Nucleus accumbens (tissue), 56 donors: Measurements from ENCODE around the gene LMLN.
"Not testable (repeated sequence)": the region's sequence is repeated elsewhere in the genome, so short reads cannot be mapped to it uniquely, and the experiment has no call there.

Source experiments
- DNase-seq, 56 donors: peaks; one replicate each; lab custom pipeline; 2025; lab: John Stamatoyannopoulos, UW

Gene LMLN, protein sequence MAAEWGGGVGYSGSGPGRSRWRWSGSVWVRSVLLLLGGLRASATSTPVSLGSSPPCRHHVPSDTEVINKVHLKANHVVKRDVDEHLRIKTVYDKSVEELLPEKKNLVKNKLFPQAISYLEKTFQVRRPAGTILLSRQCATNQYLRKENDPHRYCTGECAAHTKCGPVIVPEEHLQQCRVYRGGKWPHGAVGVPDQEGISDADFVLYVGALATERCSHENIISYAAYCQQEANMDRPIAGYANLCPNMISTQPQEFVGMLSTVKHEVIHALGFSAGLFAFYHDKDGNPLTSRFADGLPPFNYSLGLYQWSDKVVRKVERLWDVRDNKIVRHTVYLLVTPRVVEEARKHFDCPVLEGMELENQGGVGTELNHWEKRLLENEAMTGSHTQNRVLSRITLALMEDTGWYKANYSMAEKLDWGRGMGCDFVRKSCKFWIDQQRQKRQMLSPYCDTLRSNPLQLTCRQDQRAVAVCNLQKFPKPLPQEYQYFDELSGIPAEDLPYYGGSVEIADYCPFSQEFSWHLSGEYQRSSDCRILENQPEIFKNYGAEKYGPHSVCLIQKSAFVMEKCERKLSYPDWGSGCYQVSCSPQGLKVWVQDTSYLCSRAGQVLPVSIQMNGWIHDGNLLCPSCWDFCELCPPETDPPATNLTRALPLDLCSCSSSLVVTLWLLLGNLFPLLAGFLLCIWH

DNA sequence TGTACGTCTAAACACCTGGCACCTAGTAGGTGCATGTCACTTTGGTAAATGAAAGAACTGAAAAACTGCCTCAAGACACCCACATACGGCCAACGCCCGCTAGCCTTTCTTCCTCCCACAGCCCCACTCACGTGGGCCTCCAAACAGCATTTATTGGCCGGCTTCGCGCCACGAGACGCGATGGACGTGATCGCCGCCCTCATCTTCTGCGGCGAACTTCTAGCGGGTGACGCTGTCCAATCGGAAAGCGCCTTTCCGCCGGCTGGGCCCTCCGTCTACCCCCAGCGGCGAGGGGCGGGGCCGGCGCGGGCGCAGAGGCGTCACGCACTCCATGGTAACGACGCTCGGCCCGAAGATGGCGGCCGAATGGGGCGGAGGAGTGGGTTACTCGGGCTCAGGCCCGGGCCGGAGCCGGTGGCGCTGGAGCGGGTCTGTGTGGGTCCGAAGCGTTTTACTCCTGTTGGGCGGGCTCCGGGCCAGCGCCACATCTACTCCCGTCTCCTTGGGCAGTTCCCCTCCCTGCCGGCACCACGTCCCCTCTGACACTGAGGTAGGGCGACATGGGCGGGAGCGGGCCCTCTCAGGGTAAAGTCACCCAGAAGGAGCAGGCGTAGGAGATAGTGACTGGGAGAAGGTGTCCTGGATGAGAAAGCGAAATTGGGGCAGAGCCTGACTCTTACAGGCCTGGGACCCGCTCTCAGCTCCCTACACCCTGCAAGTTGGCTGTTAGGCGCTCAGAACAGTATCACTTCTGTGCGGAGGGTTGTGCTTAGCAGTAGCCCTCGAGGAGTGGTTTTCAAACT is at the start of gene LMLN:
Gene LMLN, plus strand, starts transcription at position 327 of the 803 bp plus-strand sequence. Its CDS starts 29 bp downstream, at position 356.
- DNase-seq: peak; percentile 52 to 98 (median 92)

DNA sequence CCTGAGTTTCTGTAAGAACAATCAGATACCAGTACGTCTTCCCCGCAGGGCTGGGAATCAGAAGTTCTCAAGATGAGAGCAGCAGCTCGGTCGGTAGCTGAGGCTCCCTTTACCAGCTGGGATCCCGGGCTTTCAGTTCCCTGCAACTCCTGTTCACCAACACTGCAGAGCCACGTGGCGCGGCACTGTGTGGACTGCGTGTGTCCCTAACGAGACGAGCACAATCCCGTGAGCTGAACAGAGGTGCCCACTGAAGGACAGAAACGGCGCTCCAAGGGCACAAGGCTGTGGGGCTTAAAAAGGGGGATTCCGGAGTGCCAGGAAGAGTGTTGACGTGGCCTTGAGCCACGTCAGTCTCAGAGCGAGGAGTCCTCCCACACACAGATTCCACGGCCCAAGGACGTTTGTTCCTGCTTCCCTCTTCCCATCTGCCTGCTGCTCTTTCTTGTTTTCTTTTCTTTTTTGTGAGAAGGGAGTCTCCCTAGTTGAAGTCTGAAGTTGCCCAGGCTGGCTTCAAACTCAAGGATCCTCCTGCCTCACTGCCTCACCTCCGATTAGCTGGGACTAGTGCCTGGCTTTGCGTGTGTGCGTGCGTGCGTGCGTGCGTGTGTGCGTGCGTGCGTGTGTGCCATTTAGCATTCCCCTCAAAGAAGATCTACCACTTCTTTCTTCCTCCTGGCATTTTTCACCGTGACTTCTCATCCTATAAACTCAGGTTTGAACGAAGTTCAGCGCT is 47.1 kb upstream of the LMLN start:
- peak in 4 of 56 donors; percentile 2 to 9 (median 6) for DNase-seq

DNA sequence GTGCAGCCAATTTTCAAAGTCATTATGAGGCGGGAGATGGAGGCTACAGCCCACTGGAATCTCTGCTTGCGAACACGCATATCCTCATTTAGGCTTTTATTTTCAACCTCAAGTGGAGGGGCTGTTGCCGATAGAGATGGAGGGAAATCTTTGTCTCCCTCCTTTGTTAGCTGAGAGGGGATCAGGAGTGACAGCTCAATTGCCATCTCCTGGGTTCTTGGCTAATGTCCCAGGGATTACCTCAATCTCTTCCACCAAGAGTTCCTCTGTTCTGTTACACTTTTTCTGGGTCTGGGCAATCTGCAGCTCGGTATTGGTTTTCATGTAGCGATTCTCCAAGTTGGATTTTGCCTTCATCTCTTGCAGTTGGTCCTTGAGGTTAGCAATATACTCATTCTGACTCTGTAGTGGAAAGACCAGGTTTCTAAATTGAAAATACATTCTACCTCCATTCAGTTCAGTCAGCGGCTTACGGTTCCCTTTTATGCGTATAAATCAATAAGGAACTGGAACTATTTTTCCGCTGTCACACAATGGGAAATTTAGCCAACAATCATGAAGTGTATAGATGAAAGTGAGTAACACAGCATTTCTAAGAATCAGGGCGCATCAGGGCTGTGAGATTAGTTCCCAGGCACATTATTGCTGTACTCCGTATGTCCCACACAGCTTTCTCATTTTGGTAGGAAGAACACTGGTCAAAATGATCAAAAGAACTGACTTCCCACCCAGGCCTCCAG is 46.2 kb upstream of the LMLN start:
- no peak for DNase-seq

DNA sequence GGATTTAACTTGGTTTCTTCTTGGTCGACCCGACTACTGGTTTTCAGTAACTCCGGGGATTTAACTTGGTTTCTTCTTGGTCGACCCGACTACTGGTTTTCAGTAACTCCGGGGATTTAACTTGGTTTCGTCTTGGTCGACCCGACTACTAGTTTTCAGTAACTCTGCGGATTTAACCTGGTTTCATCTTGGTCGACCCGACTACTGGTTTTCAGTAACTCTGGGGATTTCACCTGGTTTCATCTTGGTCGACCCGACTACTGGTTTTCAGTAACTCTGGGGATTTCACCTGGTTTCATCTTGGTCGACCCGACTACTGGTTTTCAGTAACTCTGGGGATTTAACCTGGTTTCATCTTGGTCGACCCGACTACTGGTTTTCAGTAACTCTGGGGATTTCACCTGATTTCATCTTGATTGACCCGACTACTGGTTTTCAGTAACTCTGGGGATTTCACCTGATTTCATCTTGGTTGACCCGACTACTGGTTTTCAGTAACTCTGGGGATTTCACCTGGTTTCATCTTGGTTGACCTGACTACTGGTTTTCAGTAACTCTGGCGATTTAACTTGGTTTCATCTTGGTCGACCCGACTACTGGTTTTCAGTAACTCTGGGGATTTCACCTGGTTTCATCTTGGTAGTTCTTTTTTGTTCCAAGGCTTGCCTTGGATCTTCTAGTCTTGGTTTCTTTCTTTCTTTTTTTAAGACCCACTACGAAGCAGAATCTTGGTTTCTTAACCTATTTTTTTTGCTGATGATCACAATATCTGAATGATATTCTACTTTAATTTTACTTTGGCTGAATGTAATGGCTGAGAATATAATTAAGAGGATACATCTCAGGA is 38.4 kb upstream of the LMLN start:
- not testable (repeated sequence) for DNase-seq

DNA sequence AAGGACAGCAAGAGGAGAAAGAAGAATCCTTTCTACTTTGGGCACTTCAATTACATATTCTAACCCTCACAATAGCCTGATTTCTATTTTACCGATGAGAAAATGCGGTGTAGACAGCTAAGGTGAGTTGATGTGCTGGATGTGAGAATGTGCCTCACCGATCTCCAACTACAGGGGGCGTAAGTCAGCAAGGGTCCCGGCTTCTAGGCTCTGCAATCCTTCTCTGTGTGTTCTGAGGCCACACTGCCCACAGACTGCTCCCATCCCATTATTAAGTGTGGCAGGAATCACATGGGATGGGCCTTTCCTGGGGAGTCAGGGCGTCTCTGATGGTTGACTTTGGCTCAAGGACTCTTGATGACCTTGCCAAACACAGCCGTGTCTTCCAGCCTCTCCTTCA is 33.6 kb upstream of the LMLN start:
- no peak for DNase-seq

DNA sequence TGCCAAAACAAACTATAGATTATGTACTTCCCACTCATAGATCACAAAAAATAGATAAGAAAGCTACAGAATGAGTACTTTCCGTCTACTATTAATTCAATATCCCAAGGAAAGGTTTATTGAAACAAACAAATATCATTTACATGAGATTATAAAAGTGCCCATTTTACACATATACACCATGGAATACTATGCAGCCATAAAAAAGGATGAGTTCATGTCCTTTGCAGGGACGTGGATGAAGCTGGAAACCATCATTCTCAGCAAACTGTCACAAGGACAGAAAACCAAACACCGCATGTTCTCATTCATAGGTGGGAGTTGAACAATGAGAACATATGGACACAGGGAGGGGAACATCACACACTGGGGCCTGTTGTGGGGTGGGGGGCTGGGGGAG is 32.4 kb upstream of the LMLN start:
- not testable (repeated sequence) for DNase-seq

DNA sequence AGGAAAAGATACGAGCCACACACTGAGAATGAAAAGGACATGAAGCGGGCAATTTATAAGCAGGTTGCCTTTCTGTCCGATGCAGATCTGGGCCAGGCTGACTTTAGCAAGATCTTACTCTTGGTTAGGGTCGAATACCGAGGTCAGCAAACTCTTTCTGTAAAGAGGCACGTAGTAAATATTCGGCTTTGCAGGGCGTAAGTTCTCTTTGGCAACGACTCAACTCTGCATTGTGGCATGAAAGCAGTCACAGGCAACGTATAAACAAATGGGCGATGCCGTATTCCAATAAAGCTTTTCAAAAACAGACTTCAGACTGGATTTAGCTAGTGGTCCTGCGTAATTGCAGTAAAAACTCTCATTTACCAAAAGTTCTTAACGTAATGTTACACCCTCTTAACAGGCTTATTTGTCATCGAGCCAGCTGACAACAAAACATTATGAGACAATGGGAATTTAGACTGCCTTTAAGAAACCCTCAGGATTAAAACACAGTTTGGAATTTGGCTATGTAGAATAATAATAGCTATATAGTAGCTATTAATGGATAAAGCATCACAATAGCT is 23.1 kb upstream of the LMLN start:
- DNase-seq: no peak

DNA sequence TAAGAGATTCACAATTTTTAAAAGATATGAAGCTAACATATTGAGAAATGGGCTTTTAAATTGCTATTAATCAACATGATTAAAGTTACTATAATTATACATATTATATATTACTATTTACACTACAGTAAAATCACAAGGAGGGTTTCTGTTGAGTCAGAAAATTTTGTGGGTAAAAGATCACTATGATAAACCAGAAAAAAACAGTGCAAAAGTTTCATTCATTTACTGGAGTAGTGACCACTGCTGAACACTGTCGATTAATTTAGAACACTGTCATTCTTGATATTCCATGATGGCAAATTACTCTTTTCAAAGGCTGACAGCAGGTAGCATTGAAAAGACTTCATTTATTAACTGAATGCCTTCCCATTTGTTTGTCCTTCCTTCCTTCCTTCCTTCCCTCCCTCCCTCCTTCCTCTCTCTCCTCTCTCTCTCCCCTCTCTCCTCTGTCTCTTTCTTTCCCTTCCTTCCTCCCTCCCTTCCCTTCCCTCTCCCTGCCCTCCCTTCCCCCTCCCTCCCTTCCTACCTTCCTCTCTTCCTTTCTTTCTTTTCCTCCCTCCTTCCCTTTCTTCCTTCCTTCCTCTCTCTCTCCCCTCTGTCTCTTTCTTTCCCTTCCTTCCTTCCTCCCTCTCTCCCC is 19.2 kb upstream of the LMLN start:
- no peak for DNase-seq

DNA sequence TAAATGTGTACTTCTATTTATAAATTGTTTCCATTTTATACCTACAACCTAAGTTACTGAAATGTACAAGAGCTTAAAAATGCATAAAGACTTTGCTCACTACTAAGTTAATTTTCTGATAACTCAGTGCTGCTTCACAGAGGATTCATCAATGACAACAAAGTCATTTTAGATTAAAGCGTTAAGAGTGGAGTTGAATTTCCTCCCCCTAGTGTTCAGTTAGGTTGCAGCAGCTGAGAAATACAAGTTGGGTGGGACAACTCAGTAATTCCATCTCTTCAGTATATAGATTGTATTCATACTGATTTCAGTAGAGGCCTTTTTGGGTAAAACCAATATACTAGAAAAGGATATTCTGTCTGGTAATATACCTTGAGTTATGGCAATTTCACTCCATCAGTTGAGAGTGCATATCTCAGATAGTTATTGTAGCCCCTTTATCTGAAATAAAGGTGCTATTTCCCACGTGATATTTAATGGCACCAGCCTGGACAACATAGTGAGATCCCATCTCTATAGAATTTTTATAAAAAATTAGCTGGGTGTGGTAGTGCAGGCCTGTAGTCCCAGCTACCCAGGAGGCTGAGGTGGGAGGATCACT is 17.0 kb upstream of the LMLN start:
- no peak for DNase-seq

DNA sequence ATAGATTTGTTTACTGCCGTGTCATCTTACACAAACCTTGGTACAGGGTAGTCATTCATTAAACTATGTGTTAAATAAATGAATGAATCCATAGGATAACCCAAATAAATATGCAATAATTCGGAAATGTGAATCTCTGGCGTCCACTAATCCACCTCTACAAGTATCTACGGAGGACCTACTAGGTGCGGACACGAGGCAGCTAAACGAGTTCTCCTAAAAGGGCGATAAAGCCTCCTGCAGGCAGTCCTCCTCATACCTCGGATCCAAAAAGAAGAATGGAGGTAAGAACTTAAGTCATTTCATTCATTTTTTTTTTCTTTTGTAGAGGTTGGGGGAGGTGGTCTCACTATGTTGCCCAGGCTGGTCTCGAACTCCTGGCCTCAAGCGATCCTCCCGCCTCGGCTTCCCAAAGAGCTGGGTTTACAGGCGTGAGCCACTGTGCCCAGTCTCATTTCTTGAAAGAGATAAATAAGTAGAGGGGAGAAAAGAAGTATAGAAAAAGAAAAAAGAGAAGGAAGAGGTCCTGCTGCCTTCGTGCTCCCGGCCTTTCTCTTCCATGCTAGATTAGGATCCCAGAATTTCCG is 10.7 kb upstream of the LMLN start:
- DNase-seq: no peak

DNA sequence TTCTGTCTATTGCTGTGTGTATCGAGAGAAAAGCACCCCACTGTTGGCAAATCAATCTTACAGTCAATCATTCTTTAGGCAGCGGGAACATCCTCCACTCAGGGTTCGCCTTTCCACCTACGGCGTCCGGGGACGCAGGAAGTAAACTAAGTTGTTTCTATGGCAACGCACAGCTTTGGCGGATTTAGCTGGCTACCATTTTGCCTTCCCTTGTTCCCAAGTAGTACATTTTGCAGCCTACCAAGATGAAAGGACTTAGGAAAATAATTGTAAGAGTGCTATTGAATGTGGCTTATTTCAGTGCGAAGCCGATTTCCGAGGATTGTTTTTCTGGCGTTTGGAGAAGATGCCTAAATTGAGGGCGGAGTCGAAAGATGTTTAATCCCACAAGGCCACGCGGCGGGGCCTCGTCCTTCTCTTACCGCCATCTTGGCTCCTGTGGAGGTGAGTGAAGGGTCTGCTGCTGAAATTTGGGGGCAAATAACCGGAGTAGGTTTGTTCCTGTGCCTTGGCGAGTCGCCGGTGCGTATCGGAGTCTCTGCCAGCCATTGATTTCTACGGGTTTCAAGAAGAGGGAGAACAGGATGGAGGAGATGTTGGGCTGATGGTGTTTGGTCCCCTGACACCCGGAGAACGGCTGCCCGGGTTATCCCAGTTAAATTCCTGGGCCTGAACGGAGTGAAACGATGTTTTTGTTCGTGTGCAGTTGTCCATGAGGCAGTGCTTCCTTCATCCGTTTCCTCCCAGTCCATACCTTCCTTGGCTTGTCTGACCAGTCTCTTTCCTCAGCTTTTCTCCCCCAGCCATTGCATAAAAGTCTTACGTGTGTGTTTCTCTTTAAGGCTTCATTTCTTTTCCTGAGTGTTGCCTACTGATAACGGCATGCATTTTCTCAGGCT is 10.0 kb upstream of the LMLN start, which contains the start of gene RPL35A:
Gene RPL35A, plus strand, starts transcription at position 413 of the 899 bp plus-strand sequence. CDS start 778 bp downstream, outside the sequence.
- peak; percentile 39 to 96 (median 84) for DNase-seq

DNA sequence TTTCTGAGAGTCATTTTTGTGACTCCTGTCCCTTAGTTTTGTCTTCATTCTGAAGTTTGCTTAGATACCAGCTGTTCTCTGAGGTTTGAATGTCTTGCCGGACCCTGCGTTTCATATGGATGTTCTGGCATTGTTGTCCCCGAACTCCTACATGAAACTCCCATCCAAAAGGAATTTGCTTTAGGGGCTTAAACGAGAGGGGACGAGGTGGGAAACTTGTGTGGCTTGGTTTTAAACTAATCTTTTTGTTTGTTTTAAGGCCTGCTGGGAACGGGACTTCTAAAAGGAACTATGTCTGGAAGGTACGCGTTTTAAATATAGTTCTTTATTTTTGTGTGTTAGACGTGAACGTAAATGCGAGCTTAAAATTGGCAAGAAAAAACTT is 9.3 kb upstream of the LMLN start:
- DNase-seq: no peak

DNA sequence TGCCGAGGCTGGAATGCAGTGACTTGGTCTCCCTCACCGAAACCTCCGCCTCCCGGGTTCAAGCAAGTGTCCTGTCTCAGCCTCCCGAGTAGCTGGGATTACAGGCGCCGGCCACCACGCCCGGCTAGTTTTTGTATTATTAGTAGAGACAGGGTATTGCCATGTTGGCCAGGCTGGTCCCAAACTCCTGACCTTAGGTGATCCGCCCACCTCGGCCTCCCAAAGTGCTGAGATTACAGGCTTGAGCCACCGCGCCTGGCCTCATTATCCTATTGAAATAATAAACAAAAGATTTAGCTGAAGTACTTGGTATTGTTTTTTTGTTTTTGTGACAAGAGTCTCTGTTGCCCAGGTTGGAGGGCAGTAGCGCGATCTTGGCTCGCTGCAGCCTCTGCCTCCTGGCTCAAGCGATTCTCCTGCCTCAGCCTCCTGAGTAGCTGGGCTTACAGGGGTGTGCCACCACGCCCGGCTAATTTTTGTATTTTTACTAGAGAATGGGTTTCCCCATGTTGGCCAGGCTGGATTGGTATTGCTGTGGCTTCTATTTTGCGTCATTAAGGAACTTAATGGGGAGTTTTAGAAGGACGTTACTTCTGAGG is 8.5 kb upstream of the LMLN start:
- no peak for DNase-seq

DNA sequence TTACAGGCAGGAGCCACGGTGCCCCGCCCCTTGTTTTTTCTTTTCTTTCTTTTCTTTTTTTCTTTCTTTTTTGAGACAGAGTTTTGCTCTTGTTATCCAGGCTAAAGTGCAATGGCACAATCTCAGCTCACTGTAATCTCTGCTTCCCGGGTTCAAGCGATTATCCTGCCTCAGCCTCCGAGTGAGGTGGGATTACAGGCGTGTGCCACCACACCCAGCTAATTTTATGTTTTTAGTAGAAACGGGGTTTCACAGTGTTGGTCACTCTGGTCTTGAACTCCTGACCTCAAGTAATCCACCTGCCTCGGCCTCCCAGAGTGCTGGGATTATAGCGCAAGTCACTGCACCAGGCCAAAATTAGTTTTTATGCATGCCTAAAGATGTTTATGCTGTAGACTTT is 7.6 kb upstream of the LMLN start:
- no peak for DNase-seq

DNA sequence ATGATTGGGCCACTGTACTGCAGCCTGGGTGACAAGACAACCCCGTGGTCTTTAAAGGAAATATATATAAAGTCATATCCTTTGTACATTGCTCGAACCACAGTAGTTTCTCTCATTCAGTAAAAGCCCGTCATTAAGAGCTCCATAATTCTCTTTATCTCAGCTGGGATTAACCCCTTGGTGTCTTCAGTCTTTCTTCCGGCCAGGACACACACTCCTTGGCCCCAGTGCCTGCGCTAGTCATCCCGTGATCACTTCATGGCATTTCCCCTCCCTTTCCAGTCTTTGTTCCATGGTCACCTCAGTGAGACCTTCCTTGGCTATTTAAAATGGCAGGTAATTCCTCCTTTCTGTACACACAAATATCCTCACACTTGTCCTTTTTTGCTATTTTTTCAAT is 6.7 kb upstream of the LMLN start:
- DNase-seq: no peak

DNA sequence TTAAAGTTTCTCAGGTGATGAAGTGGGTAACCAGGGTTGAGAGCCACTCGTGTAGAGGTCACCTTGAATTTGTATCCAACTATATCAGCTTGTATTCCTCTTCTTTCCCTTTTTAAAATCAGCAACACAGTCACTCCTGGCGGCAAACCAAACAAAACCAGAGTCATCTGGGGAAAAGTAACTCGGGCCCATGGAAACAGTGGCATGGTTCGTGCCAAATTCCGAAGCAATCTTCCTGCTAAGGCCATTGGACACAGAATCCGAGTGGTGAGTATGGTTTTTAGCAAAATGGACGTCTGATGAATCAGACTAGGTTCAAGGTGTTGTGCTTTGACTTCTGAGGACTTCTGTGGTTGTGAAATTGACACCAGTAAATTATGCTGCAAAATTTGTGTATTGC is 6.1 kb upstream of the LMLN start:
- DNase-seq: no peak
